ENCODE results near the gene CEP78. TPM values are rescaled to one million over a fixed set of nuclear protein-coding genes. Genes with fewer than 3 reads are reported as not detected.

The CEP78 gene
- total RNA-seq, 4 donors from 2014 or later: 5.7 to 10.3 (median 9.9) TPM

- no peak for TF ChIP-seq CTCF (IDR thresholded peaks at IDR 0.05; ENCODE audit: low read depth)
Observed at GRCh38 chr9:78295177-78295575, 59.3 kb downstream of the CEP78 start.

GRCh38 chr9:78295731-78296130 is 59.9 kb downstream of the CEP78 start:
- TF ChIP-seq CTCF (IDR thresholded peaks at IDR 0.05; ENCODE audit: low read depth): no peak

- no peak for TF ChIP-seq CTCF (IDR thresholded peaks at IDR 0.05; ENCODE audit: low read depth)
Observed at GRCh38 chr9:78296201-78296892, 60.5 kb downstream of the CEP78 start.

GRCh38 chr9:78296893-78297671 is 61.2 kb downstream of the CEP78 start, which contains the start of gene PSAT1:
PSAT1 (plus strand) TSS chr9:78297125; CDS start chr9:78297211, 86 bp downstream.
- no peak for TF ChIP-seq CTCF (IDR thresholded peaks at IDR 0.05; ENCODE audit: low read depth)

- no peak for TF ChIP-seq CTCF (IDR thresholded peaks at IDR 0.05; ENCODE audit: low read depth)
Observed at GRCh38 chr9:78297672-78297961, 61.7 kb downstream of the CEP78 start.

- no peak for TF ChIP-seq CTCF (IDR thresholded peaks at IDR 0.05; ENCODE audit: low read depth)
Observed at GRCh38 chr9:78298046-78298765, 62.3 kb downstream of the CEP78 start.

- TF ChIP-seq CTCF (IDR thresholded peaks at IDR 0.05; ENCODE audit: low read depth): no peak
Observed at GRCh38 chr9:78300209-78300608, 64.3 kb downstream of the CEP78 start.

Data from subcutaneous adipose tissue (tissue), 4 donors.